ENCODE results near the gene NCMAP.
"Not testable (repeated sequence)": the region's sequence is repeated elsewhere in the genome, so short reads cannot be mapped to it uniquely, and the experiment has no call there.

NCMAP gene

DNA sequence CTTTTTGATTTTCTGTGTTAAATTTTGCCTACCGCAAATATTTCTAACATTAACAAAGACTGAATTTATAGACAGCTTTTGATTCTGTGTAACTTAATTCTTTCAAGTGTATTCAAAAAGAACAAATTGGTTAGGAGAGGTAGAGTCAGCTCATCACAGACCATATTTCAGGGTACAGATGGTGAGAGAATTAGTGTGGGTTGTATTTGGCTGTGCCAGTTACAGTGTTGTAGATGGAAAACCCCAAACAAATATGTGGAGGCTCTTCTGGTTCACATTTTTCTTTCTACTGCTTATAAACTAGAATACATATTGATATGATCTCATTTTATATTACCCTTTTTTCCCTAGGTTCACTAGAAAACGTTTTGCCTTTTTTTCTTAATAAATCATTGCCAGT is 42.2 kb upstream of the NCMAP start:
- no CpG with 5 or more reads among the region's 2 CpGs for WGBS
- Histone ChIP-seq H3K4me1 (ENCODE audit: control insufficient read depth, insufficient read depth, low read depth, low read length) (peaks cover 2% of the 10 kb centered on the region), H3K27ac (ENCODE audit: low read length, poor library complexity, severe bottlenecking) (no peak overlapping the region), H2AFZ (ENCODE audit: low read depth, low read length) (no peak overlapping the region), H2BK15ac (ENCODE audit: low read depth, poor library complexity, severe bottlenecking) (no peak overlapping the region), H3K79me1 (replicated peaks; ENCODE audit: low read length, poor library complexity, severe bottlenecking) (peaks cover 8% of the 10 kb centered on the region), H2BK5ac (ENCODE audit: low read depth, low read length, poor library complexity, severe bottlenecking) (no peak overlapping the region), H3K9me3 (ENCODE audit: control insufficient read depth, low read length) (no peaks in the 10 kb centered on the region), H3K18ac (ENCODE audit: low read depth in 1 of 2, low read length in 2 of 2) (no peak overlapping the region), H3K9ac (ENCODE audit: low read length) (no peak overlapping the region), H3K23ac (ENCODE audit: low read length in 2 of 2) (no peak overlapping the region), H4K8ac (ENCODE audit: low read length) (no peak overlapping the region), H2AK5ac (ENCODE audit: low read length, severe bottlenecking) (no peak overlapping the region), H3K14ac (ENCODE audit: low read length in 2 of 2) (no peak overlapping the region), H3K27me3 (ENCODE audit: control insufficient read depth in 1 of 2, insufficient read depth in 1 of 2, low read length in 2 of 2) (no peaks in the 10 kb centered on the region), H2BK12ac (ENCODE audit: low read length in 2 of 2) (no peak overlapping the region), H3K4ac (ENCODE audit: low read depth in 1 of 2, low read length in 2 of 2) (no peak overlapping the region), H3K36me3 (ENCODE audit: control insufficient read depth in 1 of 2, insufficient read depth in 2 of 2, low read depth in 1 of 2, low read length in 2 of 2) (peaks cover 0 to 2% of the 10 kb centered on the region in 2 experiments), H2BK120ac (ENCODE audit: low read depth, low read length) (no peak overlapping the region), H3K4me2 (ENCODE audit: low read length, poor library complexity, severe bottlenecking) (no peak overlapping the region), H4K91ac (ENCODE audit: low read length) (no peak overlapping the region), H3K4me3 (ENCODE audit: insufficient read depth in 1 of 2, low read depth in 1 of 2, low read length in 2 of 2) (no peak overlapping the region)
- no peak for DNase-seq

DNA sequence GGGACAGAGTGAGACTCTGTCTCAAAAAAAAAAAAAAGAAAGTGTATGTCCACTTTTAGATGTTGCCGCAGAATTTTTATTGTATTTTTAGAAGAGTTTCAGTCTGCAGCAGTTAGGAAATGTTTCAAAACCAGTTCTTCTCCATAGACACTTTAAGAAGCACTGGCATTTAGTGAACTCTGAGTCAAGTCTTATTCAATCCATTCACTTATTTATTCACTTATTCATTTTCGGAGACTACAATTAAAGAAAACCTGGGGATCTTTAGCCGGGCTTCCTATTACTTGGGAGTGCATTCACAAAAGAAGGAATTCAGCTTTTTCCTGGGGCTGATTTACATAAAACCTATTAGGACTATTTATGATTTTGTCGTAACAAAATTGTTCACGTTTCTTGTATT is 40.9 kb upstream of the NCMAP start:
- H3K4me1 ChIP-seq (ENCODE audit: control insufficient read depth, insufficient read depth, low read depth, low read length) = peaks cover 2% of the 10 kb centered on the region
- H3K4me3 ChIP-seq (ENCODE audit: insufficient read depth in 1 of 2, low read depth in 1 of 2, low read length in 2 of 2) = no peak overlapping the region
- no peak overlapping the region for H3K18ac ChIP-seq (ENCODE audit: low read depth in 1 of 2, low read length in 2 of 2)
- H3K14ac ChIP-seq (ENCODE audit: low read length in 2 of 2) = no peak overlapping the region
- no peak overlapping the region for H3K9ac ChIP-seq (ENCODE audit: low read length)
- H2BK5ac ChIP-seq (ENCODE audit: low read depth, low read length, poor library complexity, severe bottlenecking) = no peak overlapping the region
- H4K91ac ChIP-seq (ENCODE audit: low read length) = no peak overlapping the region
- no peak overlapping the region for H2BK120ac ChIP-seq (ENCODE audit: low read depth, low read length)
- H3K79me1 ChIP-seq (replicated peaks; ENCODE audit: low read length, poor library complexity, severe bottlenecking) = peaks cover 7% of the 10 kb centered on the region
- no peak overlapping the region for H2BK15ac ChIP-seq (ENCODE audit: low read depth, poor library complexity, severe bottlenecking)
- no peak overlapping the region for H3K27ac ChIP-seq (ENCODE audit: low read length, poor library complexity, severe bottlenecking)
- no peaks in the 10 kb centered on the region for H3K9me3 ChIP-seq (ENCODE audit: control insufficient read depth, low read length)
- H2AK5ac ChIP-seq (ENCODE audit: low read length, severe bottlenecking) = no peak overlapping the region
- H2BK12ac ChIP-seq (ENCODE audit: low read length in 2 of 2) = no peak overlapping the region
- H3K27me3 ChIP-seq (ENCODE audit: control insufficient read depth in 1 of 2, insufficient read depth in 1 of 2, low read length in 2 of 2) = no peaks in the 10 kb centered on the region
- DNase-seq = no peak
- no peak overlapping the region for H3K4me2 ChIP-seq (ENCODE audit: low read length, poor library complexity, severe bottlenecking)
- H3K36me3 ChIP-seq (ENCODE audit: control insufficient read depth in 1 of 2, insufficient read depth in 2 of 2, low read depth in 1 of 2, low read length in 2 of 2) = peaks cover 0 to 2% of the 10 kb centered on the region in 2 experiments
- H4K8ac ChIP-seq (ENCODE audit: low read length) = no peak overlapping the region
- H3K4ac ChIP-seq (ENCODE audit: low read depth in 1 of 2, low read length in 2 of 2) = no peak overlapping the region
- H2AFZ ChIP-seq (ENCODE audit: low read depth, low read length) = no peak overlapping the region
- WGBS = 100% methylated on average over 2 of the region's 5 CpGs
- no peak overlapping the region for H3K23ac ChIP-seq (ENCODE audit: low read length in 2 of 2)

DNA sequence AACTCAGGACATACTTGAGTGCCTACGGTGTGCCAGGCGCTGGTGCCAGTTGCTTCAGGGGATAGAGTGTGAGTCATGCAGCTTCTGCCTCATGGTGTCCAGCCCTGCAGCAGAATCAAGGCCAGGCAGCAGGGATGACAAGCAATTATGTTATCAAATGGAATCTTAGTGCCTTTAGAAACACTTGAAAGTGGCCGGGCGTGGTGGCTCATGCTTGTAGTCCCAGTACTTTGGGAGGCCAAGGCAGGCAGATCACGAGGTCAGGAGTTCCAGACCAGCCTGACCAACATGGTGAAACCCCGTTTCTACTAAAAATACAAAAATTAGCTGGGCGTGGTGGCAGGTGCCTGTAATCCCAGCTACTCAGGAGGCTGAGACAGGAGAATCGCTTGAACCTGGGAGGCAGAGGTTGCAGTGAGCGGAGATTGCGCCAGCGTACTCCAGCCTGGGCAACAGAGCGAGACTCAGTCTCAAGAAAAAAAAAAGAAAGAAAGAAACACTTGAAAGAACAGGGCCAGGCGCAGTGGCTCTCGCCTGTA is 40.1 kb upstream of the NCMAP start:
- not testable (repeated sequence) for H2BK12ac ChIP-seq (ENCODE audit: low read length in 2 of 2); H2AFZ ChIP-seq (ENCODE audit: low read depth, low read length); H2BK15ac ChIP-seq (ENCODE audit: low read depth, poor library complexity, severe bottlenecking); H2BK5ac ChIP-seq (ENCODE audit: low read depth, low read length, poor library complexity, severe bottlenecking); H3K23ac ChIP-seq (ENCODE audit: low read length in 2 of 2); H4K8ac ChIP-seq (ENCODE audit: low read length); H2AK5ac ChIP-seq (ENCODE audit: low read length, severe bottlenecking); H3K9me3 ChIP-seq (ENCODE audit: control insufficient read depth, low read length); H3K27me3 ChIP-seq (ENCODE audit: control insufficient read depth in 1 of 2, insufficient read depth in 1 of 2, low read length in 2 of 2); H3K4me1 ChIP-seq (ENCODE audit: control insufficient read depth, insufficient read depth, low read depth, low read length); H3K4ac ChIP-seq (ENCODE audit: low read depth in 1 of 2, low read length in 2 of 2); H4K91ac ChIP-seq (ENCODE audit: low read length); H3K4me2 ChIP-seq (ENCODE audit: low read length, poor library complexity, severe bottlenecking); H3K9ac ChIP-seq (ENCODE audit: low read length); H3K18ac ChIP-seq (ENCODE audit: low read depth in 1 of 2, low read length in 2 of 2); H2BK120ac ChIP-seq (ENCODE audit: low read depth, low read length); H3K27ac ChIP-seq (ENCODE audit: low read length, poor library complexity, severe bottlenecking); H3K79me1 ChIP-seq (replicated peaks; ENCODE audit: low read length, poor library complexity, severe bottlenecking); H3K36me3 ChIP-seq (ENCODE audit: control insufficient read depth in 1 of 2, insufficient read depth in 2 of 2, low read depth in 1 of 2, low read length in 2 of 2); H3K4me3 ChIP-seq (ENCODE audit: insufficient read depth in 1 of 2, low read depth in 1 of 2, low read length in 2 of 2); H3K14ac ChIP-seq (ENCODE audit: low read length in 2 of 2)
- DNase-seq = peak; percentile 66
- 84% methylated on average over 14 of the region's 14 CpGs for WGBS

DNA sequence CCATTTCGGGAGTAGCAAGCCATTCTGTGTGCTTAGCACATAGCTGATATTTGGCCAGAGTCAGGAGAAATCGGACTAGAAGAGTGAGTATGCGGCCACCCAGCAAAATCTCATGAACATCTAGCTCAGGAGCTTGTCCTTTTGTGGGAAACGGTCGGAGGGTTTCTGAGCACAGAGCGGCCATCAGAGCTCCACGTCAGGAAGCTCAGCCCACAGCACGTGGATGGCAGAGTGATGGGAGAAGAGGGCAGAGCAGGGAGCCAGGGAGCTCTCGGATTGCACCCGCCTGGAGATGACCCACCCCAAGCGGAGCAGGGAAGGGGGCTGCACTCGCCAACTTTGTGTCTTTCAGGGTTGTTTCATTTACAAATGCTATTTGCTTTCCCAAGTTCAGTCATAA is 39.4 kb upstream of the NCMAP start:
- Histone ChIP-seq H2BK120ac (ENCODE audit: low read depth, low read length) (no peak overlapping the region), H4K8ac (ENCODE audit: low read length) (no peak overlapping the region), H3K79me1 (replicated peaks; ENCODE audit: low read length, poor library complexity, severe bottlenecking) (peaks cover 7% of the 10 kb centered on the region), H3K4me2 (ENCODE audit: low read length, poor library complexity, severe bottlenecking) (no peak overlapping the region), H3K23ac (ENCODE audit: low read length in 2 of 2) (no peak overlapping the region), H3K27me3 (ENCODE audit: control insufficient read depth in 1 of 2, insufficient read depth in 1 of 2, low read length in 2 of 2) (no peaks in the 10 kb centered on the region), H3K4me3 (ENCODE audit: insufficient read depth in 1 of 2, low read depth in 1 of 2, low read length in 2 of 2) (no peak overlapping the region), H3K4ac (ENCODE audit: low read depth in 1 of 2, low read length in 2 of 2) (no peak overlapping the region), H2AK5ac (ENCODE audit: low read length, severe bottlenecking) (no peak overlapping the region), H2BK5ac (ENCODE audit: low read depth, low read length, poor library complexity, severe bottlenecking) (no peak overlapping the region), H3K27ac (ENCODE audit: low read length, poor library complexity, severe bottlenecking) (no peak overlapping the region), H2BK12ac (ENCODE audit: low read length in 2 of 2) (no peak overlapping the region), H3K14ac (ENCODE audit: low read length in 2 of 2) (no peak overlapping the region), H3K4me1 (ENCODE audit: control insufficient read depth, insufficient read depth, low read depth, low read length) (peaks cover 2% of the 10 kb centered on the region), H4K91ac (ENCODE audit: low read length) (no peak overlapping the region), H2BK15ac (ENCODE audit: low read depth, poor library complexity, severe bottlenecking) (no peak overlapping the region), H3K36me3 (ENCODE audit: control insufficient read depth in 1 of 2, insufficient read depth in 2 of 2, low read depth in 1 of 2, low read length in 2 of 2) (peaks cover 0 to 2% of the 10 kb centered on the region in 2 experiments), H3K9ac (ENCODE audit: low read length) (no peak overlapping the region), H3K18ac (ENCODE audit: low read depth in 1 of 2, low read length in 2 of 2) (no peak overlapping the region), H3K9me3 (ENCODE audit: control insufficient read depth, low read length) (no peaks in the 10 kb centered on the region), H2AFZ (ENCODE audit: low read depth, low read length) (no peak overlapping the region)
- WGBS = 95% methylated on average over 10 of the region's 12 CpGs
- no peak for DNase-seq

All from mesenchymal stem cell (in vitro differentiated cells and primary cell).